BJ (cell line): ENCODE measurements around the gene TPP2. TPM values are rescaled to one million over a fixed set of nuclear protein-coding genes. Genes with fewer than 3 reads are reported as not detected.

Experiments
- CTCF ChIA-PET: fragments of 350-600 bp; formaldehyde crosslinking; extraction: SDS; loops from one replicate; lab custom pipeline; 2021; ENCODE audit warnings: antibody characterized with exemption, inconsistent platforms; lab: Yijun Ruan, JAX
- POLR2A ChIA-PET: fragments of 300-600 bp; sonication (Branson Sonifier 250); formaldehyde crosslinking; extraction: SDS; loops from one replicate; lab custom pipeline; 2021; ENCODE audit warnings: antibody characterized with exemption; lab: Charles Lee
- DNase-seq: peaks from one replicate; pipeline ENCODE4 v3.0.0-alpha.2; 2011; ENCODE audit warnings: low read depth
- H3K27me3 ChIP-seq: 2 replicates; pipeline ENCODE4 v1.6.0; 2011; ENCODE audit warnings: low read length; ENCODE audit not compliant: control insufficient read depth, insufficient read depth
- H3K36me3 ChIP-seq: 2 replicates; pipeline ENCODE4 v1.5.1; 2011; ENCODE audit warnings: low read length; ENCODE audit not compliant: control insufficient read depth, insufficient read depth
- H3K4me3 ChIP-seq: 2 replicates; pipeline ENCODE4 v1.5.1; 2011; ENCODE audit warnings: low read depth, mild to moderate bottlenecking, control low read depth, low read length
- polyA plus RNA-seq: library from polyadenylated mRNA; depleted of rRNA; stranded (reverse); fragments of >200 nt; gene quantifications from 2 replicates; pipeline ENCODE4 v1.2.3, GENCODE V29; 2011
- TF ChIP-seq, protein P1 (sequence below): IDR thresholded peaks from 2 replicates; pipeline ENCODE4 v1.5.1; 2011; ENCODE audit warnings: low read depth, mild to moderate bottlenecking, control low read depth, inconsistent platforms, low read length, moderate library complexity; ENCODE audit not compliant: insufficient read depth

The TPP2 gene
- polyA plus RNA-seq, 1 experiment = 13.9 TPM

DNA sequence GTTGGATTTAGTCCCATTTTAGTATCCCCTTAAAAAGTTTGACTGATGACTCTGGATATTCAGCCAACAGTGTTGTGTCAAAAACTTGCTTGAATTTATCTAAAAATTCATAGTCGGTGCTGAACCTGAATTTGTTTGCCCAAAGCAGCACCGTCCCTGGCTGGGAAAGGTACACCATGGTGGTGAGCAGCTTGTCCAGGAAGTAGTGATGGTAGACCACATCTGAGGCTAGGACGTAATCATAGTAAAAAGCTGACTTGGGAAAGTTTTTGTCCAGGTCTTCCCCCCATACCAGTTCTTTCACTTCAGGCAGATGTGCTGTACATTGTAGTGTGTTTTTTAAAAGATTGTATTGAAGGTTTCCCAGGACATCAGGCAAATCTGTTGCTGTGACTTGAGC, 89.2 kb downstream of the TPP2 start:
- TF ChIP-seq, protein P1, sequence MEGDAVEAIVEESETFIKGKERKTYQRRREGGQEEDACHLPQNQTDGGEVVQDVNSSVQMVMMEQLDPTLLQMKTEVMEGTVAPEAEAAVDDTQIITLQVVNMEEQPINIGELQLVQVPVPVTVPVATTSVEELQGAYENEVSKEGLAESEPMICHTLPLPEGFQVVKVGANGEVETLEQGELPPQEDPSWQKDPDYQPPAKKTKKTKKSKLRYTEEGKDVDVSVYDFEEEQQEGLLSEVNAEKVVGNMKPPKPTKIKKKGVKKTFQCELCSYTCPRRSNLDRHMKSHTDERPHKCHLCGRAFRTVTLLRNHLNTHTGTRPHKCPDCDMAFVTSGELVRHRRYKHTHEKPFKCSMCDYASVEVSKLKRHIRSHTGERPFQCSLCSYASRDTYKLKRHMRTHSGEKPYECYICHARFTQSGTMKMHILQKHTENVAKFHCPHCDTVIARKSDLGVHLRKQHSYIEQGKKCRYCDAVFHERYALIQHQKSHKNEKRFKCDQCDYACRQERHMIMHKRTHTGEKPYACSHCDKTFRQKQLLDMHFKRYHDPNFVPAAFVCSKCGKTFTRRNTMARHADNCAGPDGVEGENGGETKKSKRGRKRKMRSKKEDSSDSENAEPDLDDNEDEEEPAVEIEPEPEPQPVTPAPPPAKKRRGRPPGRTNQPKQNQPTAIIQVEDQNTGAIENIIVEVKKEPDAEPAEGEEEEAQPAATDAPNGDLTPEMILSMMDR = no peak
- no peak overlapping the region for H3K4me3 ChIP-seq
- no peaks in the 10 kb centered on the region for H3K27me3 ChIP-seq
- no peaks in the 10 kb centered on the region for H3K36me3 ChIP-seq
- CTCF ChIA-PET = no interaction called here
- POLR2A ChIA-PET = no interaction called here
- no peak for DNase-seq

DNA sequence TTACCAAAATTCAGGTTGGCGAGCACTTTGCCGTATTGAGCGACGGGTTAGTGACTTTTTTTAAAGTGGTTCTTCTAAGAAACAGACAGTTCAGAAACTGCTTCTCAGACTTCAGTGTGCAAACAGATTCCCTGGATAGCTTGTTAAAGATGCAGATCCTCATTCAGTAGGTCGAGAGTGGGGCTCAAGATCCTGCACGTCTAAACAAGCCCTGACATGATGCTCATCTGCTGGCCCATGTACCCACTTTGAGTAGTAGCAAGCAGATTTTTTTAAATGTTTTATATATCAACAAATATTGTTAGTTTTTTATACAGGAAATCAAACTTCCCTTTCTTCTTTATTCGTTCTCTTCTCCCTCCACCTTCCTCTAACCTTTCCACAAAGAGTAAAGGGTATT, 90.7 kb downstream of the TPP2 start:
- Histone ChIP-seq H3K27me3 (no peaks in the 10 kb centered on the region), H3K36me3 (no peaks in the 10 kb centered on the region), H3K4me3 (no peak overlapping the region)
- no peak for DNase-seq
- TF ChIP-seq, protein P1 = no peak
- ChIA-PET POLR2A (no interaction called here), CTCF (no interaction called here)

DNA sequence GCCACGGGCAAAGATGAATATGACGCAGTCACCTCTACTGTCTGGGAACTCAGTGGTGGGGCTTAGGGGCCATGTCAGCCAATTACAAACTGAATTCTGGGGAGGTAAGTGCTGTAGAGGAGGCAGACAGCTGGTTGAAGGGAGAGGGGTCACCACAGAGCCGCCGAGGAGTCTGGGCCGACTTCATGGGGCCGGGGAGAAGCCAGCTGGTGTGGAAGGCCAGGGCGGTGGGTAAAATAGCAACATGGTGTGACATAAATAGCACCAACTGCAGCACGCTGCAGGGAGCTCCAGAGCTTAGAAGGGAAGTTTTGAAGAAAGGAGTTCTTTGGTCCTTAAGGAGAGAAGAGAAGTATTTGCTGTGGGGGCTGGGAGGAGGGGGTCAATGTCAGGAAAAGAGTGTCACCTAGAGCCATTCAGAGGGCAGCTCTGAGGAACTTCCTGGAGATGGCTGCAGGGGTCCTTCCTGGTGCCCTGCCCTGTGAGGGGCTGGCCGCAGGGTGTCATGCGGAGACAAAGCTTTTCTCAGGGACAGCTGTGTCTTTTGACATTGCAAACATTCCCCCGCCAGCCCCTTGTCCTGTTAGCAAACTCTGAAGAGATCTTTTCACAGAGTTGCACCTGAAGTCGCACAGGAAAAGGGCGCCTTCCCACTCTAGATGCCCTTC, 91.7 kb downstream of the TPP2 start:
- Histone ChIP-seq H3K4me3 (no peak overlapping the region), H3K27me3 (no peaks in the 10 kb centered on the region), H3K36me3 (no peaks in the 10 kb centered on the region)
- TF ChIP-seq, protein P1 = no peak
- no peak for DNase-seq
- POLR2A ChIA-PET = no interaction called here
- CTCF ChIA-PET = interaction anchor here (0.6 to 0.7 kb wide), 2 partner anchors 10 to 160 kb away, joined by 3 read pairs; no protein-coding TSS in a partner anchor

DNA sequence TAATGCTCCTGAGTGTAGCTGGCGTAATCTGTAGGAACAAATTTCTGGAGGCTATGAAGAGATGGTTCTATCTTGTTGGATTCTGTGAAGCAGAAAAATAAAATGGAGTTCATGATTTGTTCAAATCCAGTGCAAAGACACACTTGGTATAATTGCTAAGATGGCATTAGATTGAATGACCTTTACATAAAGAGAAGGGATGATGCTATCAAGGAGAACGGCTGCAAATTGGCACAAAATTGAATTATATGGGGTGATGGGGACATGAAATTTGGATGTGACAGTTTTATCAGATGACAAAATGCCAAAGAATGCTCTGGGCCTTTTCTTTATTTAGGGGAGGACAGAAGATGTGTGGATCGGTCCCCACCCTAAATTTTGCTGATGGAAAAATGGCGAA, 94.1 kb downstream of the TPP2 start:
- CTCF ChIA-PET = no interaction called here
- no peak for DNase-seq
- TF ChIP-seq, protein P1 = no peak
- Histone ChIP-seq H3K36me3 (no peaks in the 10 kb centered on the region), H3K27me3 (0 out of 2 replicates have a peak, but pooled peaks cover 3% of the 10 kb centered on the region), H3K4me3 (no peak overlapping the region)
- POLR2A ChIA-PET = no interaction called here

DNA sequence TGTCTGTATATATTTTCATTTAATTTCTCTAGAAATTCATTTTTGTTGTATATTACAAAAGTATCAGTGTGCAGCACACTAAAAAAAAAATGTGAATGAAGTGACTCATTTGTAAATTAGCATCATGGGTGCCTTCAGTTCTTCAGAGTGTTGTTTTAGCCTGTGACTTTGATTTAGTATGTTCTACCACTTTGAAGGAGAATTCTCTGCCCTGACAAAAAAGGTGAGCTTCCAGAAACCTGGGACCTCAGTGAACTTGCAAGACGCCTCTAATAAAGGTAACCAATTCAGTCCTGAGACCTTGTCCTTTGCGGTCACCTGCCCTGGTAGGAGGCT, 95.7 kb downstream of the TPP2 start:
- TF ChIP-seq, protein P1 = no peak

More for the DNA sequence above, 95.7 kb downstream of the TPP2 start:
- H3K4me3 ChIP-seq = no peak overlapping the region
- ChIA-PET CTCF (interaction anchor here (1.2 kb wide), 1 partner anchor 20 kb away, joined by 3 read pairs; no protein-coding TSS in a partner anchor), POLR2A (no interaction called here)
- no peaks in the 10 kb centered on the region for H3K36me3 ChIP-seq
- H3K27me3 ChIP-seq = 0 out of 2 replicates have a peak, but pooled peaks cover 3% of the 10 kb centered on the region
- no peak for DNase-seq
